Posterior vena cava (tissue), 2 donors: Measurements from ENCODE around the gene FAM20A. TPM values are rescaled to one million over a fixed set of nuclear protein-coding genes. Genes with fewer than 3 reads are reported as not detected.

Source experiments
- DNase-seq: peaks from one replicate; pipeline ENCODE4 v3.0.0-alpha.2; 2020; ENCODE audit warnings: low spot score
- intact Hi-C, 2 donors: fragments of 100-400 bp; cut with DNase I; formaldehyde crosslinking; loops; one replicate each; pipeline versions ENCODE4 v1.14.1 to v1.14.2; 2022 to 2023
- long read RNA-seq, 2 donors: library from polyadenylated mRNA; unstranded; transcript quantifications; one replicate each; pipeline ENCODE4 v2.0.0, GENCODE V29; 2020 to 2021
- total RNA-seq, 2 donors: library from RNA; stranded (reverse); fragmentation: NEBNext Ultra II Directional; extraction: Animal tissue kit (Norgen Biotek cat#: 25700); gene quantifications; one replicate each; pipeline ENCODE4 v1.2.1, GENCODE V29; 2021
- donor health status: DM: yes; HTN: yes; CAD: no.
- donor health status: DM: yes; HTN: yes; CAD: no.

The FAM20A gene
- total RNA-seq = 10 to 100 TPM; 17.6 to 29.9 TPM
- long read RNA-seq, donor 1, transcript FAM20A-205 (11 exons, 2,955 nt) = major isoform, 12 of 25 reads
- long read RNA-seq, donor 1, partial matches to known transcripts = 2 of 25 reads
- long read RNA-seq, donor 1, other reads (novel, unspliced or antisense) = 11 of 25 reads
- long read RNA-seq, donor 2, transcript FAM20A-205 (11 exons, 2,955 nt) = major isoform, 7 of 18 reads
- long read RNA-seq, donor 2, partial matches to known transcripts = 6 of 18 reads
- long read RNA-seq, donor 2, other reads (novel, unspliced or antisense) = 5 of 18 reads

DNA sequence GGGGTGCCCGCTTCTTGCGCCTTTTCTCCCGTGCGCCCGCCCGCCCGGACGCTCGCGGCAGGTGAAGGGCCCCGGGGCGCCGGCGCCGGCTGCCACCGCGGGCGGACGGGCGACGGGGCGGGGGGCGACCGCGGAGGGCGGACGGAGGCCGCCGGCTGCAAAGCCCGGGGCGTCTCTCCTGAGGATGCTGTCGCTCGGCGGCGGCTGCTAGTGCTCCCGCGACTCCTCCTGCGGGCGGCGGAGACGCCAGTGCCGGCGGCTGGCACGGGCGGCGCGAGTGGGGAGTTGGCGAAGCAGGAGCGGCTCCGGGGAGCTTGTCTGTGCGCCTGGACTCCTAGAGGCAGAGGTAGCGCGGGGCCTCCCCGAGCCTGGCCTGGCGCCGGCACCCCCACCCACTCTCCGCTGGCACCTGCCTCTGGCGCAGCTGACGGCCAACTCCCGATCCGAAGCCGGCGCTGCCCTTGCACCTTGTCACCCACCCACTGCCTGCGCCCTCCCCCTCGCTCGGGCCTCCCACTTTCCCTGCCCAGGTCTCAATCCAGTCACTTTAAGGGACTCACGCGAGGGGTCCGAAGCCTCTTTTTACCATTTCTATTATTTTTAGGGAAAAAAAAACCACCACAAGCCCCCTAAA, at the start of gene FAM20A:
Gene FAM20A (minus strand): TSS at position 437 of the 634 bp plus-strand sequence. CDS start 701 bp downstream, outside the sequence.
- DNase-seq = peak; percentile 88

DNA sequence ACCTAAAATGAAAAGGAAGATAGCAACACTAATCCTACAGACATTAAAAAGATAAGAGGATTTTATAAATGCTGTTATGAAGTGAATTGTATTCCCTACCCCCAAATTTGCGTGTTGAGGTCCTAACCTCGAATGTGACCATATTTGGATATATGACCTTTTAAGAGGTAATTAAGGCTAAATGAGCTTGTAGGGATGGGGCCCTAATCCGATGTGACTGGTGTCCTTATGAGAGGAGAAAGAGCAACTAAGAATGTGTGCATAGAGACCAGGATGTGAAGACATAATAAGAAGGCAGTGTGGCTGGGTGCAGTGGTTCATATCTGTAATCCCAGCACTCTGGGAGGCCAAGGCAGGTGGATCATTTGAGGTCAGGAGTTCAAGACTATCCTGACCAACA, 48.2 kb upstream of the FAM20A start:
- intact Hi-C loops = no loop called here
- DNase-seq = no peak

More for the DNA sequence above, at the start of gene FAM20A:
- intact Hi-C loops = no loop called here

DNA sequence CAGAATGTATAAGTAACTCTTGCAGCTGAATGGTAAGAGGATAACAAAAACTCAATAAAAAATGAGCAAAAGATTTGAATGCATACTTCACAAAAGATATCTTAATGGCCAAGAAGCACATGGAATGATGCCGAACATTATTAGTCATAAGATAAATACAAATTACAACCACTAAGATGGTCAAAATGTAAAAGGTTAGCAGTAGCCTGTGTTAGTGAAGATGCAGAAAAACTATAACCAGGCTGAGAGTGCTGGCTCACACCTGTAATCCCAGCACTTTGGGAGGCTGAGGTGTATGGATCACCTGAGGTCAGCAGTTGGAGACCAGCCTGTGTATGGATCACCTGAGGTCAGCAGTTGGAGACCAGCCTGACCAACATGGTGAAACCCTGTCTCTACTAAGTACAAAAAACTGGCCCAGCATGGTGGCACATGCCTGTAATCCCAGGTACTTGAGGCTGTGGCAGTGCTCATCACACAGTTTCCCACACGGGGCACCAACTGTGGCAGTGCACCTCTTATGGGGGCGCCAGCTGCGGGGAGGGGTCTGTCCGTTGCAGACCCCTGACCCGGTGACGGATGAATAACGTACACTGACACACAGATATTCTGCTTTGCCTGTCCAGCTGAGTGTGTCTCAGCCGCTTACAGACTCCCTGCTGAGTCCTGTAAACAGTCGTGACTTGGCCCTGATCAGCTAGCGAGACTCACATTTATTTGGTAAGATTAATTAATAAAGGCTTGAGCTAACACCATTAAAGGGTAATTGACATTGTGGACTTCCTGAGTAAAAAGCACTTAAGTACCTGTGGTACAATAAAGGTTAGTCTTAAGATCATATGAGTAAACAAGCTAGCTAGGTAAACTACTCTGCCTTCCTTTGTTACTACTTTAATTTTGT, 45.7 kb upstream of the FAM20A start:
- no peak for DNase-seq
- intact Hi-C loops = no loop called here

DNA sequence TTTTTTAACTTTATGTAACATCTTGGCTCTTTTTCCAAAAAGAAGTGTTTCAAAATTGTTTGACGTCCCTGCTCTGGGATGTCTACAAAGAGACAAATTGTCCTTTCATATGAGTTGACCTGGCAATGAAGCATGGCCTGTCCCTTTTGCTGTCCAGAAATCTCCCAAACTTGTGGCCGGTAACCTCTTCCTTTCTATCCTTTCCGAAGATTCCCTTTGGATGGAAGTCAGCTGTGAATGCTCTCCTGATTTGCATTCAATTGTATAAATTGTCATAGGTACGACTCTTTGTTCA, 40.9 kb upstream of the FAM20A start:
- no peak for DNase-seq
- intact Hi-C loops = no loop called here

DNA sequence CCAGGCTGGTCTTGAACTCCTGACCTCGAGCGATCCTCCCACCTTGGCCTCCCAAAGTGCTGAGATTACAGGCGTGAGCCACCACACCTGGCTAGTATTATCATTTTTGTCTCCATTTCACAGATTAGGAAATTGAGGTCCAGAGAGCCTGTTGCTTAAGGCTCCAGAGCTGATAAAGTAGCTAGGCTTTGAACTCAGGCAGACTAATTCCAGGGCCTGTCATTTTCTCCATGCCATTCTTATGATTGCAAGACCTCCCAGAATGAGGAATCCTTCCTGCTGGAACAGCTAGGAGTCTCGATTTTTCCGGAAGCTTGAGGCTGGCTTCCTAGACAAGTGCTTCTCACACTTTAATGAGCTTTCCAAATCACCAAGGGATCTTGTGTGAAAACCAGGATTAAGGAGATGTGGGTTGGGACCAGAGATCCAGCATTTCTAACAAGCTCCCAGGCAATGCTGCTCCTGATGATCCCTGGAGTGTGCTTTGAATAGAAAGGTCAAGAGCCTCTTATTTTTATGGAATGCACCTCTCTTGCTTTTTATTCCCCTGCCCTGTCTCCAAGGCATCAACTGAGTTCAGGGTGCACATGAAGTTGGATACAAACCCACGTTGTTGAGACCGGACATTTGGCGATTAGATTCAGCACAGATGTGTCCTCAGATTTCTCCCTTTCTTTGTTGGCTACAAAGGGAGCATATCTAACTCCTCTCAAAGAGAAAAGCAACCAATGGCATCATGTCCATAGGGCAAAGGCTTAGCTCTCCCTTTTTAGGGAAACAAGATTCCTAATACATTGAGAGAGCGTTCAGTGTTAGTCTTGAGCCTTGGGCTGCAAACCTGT, 40.3 kb upstream of the FAM20A start:
- intact Hi-C loops = no loop called here
- DNase-seq = no peak

DNA sequence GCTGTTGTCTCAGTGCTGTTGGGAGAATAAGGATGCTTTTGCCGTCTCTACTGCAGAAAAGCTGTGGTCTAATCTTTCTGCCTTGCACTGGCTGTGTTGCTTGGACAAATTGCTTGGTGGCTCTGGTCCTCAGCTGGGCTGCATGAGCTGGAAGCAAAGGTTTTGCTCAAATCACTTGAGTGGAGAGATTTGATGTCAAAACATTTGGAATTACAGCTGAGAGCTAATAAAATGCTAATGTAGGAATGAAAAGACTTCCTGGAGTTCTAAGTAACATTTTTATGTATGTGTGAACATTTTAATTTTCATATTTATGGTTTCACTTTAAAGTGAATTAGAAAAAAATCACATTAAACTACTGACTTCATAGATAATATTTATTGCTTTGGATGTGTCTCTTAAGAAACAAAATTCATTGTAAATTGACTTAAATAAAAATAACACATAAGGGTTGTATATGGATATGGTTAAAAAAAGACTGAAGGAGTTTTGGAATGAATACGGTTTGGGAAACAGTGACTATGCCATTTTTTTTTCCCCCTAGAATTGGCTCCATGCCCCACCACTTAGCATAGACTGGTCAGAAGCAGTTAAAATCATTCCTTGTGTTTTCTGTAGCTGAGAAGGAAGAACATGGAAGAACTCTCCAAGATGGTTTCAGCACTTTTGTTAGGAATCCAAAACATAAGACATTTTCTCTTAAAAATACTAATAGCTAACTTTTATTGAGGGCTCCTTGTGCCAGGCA, 39.2 kb upstream of the FAM20A start:
- intact Hi-C loops = no loop called here
- DNase-seq = no peak

DNA sequence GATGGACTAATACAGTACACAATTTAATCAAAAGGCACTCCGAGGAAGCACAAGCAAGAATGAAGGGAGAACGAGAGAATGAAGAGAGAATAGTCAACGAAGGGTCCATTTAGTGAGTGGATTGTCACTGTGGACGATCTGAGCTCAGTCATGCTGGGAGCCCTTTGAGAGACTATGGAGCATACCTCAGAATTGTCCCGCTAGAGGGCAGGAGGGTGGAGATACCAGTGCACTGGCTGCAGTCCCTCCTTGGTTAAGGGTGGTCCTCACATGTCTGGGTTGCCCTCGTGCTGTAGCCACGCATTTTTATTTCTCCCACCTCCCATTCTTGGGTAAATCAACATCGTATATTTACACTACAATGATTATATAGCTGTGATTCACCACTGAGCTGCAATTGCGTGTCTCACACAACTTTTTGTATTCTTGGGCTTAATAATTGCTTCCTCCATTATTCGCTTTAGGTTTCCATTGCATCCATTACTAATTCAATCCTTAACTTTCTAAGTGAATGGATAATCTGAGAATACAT, 33.2 kb upstream of the FAM20A start:
- DNase-seq = no peak
- intact Hi-C loops = no loop called here

DNA sequence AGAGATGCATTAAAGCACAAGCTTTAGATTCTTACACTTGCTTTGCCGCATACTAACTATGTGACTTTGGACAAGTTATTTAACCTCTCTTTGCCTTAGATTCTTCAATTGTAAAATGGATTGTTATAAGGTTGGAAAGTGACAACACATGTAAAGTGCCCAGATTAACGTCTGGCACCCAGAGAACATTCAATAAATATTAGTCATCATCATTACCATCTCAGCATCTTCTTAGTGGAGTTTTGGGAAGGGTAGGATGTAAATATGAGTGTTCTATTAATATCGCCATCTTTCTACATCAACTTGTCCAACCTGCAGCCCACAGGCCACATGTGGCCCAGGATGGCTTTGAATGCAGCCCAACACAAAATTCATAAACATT, 27.4 kb upstream of the FAM20A start:
- no peak for DNase-seq
- intact Hi-C loops = loop anchor here in 1 of 2 donors (5.0 kb wide), 1 partner anchor 1376 kb away; no protein-coding TSS in a partner anchor

DNA sequence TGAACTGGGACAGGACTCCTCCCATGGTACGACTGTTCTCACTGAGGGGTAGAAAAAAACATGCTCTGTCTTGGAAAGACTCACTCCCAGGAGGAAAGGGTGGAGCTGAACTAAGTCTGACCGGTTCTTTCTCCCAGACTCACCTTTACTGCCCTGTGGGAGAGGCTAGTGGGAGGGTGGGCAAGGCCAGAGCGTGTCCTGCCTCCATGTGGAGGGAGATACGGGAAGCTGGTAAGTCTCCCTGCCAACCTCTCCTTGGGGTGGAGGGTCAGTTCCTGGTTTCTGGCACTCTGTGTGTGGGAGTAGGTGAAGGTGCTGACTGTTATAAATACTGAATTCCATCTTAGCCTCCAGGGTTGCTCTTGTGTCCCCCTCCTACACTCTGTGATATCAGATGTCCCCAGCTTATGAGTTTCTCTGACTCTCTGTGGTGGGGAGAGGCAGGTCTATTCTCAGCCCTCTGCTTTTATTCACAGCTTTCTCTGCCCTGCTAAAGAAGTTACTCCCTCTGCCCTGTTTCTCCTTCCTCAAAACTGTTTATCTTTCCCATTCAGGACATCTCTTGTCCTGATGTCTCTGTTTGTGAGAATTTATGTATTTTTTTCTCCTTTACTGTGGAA, 26.9 kb upstream of the FAM20A start:
- intact Hi-C loops = loop anchor here in 1 of 2 donors (5.0 kb wide), 1 partner anchor 1376 kb away; no protein-coding TSS in a partner anchor
- DNase-seq = no peak

DNA sequence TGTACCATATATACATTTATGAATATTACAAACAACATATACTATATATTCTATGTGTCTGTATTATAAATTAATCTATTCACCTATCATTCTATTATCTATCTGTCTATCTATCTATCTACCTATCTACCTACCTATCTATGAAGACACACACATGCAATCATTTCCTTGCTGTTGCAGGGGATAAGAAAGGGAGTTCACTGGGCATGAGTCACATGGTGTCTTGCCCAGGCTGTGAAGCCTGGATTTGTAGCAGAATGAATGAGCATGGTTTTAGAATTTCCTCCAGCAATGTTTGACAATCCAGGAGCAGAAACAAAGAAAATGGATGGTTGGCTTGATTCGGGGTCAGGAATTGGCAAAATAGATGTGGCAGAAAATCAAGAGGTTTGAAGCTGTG, 23.2 kb upstream of the FAM20A start:
- intact Hi-C loops = no loop called here
- DNase-seq = no peak

DNA sequence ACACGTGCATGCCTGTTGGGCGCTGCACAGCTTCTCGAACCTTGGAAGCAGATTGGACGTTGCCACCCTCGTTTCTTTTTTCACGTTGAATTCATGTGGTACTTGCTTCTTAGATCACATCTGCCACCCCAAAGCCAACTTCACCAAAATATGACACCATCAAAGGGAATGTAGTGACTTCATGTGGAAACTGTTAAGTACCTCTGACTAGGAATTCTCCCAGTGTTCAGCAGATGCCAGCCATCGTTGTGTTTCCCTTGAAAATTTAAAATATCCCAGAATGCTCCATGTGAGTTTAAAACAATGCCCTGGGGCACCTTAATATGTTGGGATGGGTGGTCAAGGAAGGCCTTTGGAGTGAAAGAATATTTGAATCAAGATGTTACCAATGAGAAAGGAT, 22.6 kb upstream of the FAM20A start:
- intact Hi-C loops = no loop called here
- no peak for DNase-seq

DNA sequence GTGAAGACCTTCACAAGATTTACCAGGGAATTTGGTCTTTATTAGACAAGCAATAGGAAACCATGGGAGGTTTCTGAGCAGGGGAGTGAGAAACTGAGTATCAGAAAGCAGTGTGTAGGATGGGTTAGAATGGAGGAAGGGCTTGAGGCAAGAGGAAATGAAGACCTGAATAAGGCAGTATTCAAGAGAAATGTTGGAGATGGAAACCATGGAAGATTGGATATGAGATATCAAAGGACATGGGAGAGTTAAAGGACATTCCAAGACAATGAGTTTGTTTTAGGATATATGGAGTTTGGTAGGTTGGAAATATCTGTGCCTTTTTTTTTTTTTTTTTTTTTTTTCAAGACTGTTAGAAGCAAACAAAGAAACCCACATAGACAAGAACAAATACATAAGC, 21.3 kb upstream of the FAM20A start:
- intact Hi-C loops = no loop called here
- DNase-seq = no peak

DNA sequence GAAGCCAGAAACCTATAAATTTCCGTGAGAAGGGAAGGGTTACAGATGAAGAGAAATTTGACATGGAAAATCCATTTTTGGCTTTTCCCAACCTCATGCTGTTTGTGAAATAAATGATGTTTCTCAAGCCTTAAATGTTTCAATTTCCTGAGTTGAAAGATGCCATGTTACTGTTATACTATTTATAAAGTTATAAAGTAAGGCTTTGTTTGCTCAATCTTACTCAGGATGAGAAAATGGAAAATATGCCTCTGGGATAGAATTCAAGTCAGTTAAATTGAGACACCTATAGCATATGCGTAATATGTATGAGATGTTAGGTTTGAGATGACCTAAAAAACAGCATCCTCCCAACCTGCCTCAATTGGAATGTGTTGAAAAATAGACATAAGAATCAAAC, 19.9 kb upstream of the FAM20A start:
- no peak for DNase-seq
- intact Hi-C loops = no loop called here

DNA sequence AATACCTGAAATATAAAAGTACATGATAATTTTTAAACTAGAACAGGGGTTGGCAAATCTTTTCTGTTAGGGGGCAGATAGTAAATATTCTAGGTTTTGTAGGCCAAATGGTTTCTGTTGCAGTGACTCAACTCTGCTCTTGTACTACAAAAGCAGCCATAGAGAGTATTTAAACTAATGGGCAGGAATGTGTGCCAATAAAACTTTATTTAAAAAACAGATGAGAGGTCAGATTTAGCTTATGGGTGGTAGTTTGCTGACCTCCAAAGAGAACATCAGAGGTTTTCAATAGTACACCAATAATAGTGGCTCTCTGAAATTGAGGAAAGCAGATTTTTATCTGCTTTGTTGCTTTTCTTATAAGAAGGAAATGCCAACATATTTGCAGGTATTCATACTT, 15.2 kb upstream of the FAM20A start:
- no peak for DNase-seq
- intact Hi-C loops = no loop called here

DNA sequence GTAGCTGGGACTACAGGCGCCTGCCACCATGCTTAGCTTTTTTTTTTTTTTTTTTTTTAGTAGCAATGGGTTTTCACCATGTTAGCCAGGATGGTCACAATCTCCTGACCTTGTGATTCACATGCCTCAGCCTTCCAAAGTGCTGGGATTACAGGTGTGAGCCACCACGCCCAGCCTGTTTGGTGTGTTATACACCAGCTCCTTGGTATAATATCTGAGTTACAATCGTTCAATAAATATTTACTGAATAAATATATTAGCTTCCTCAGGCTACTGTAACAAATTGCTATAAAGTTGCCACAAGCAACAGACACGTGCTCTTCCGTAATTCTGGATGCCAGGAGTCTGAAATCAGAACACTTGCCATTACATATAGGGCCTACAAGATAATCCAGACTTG, 13.6 kb upstream of the FAM20A start:
- intact Hi-C loops = no loop called here
- no peak for DNase-seq

DNA sequence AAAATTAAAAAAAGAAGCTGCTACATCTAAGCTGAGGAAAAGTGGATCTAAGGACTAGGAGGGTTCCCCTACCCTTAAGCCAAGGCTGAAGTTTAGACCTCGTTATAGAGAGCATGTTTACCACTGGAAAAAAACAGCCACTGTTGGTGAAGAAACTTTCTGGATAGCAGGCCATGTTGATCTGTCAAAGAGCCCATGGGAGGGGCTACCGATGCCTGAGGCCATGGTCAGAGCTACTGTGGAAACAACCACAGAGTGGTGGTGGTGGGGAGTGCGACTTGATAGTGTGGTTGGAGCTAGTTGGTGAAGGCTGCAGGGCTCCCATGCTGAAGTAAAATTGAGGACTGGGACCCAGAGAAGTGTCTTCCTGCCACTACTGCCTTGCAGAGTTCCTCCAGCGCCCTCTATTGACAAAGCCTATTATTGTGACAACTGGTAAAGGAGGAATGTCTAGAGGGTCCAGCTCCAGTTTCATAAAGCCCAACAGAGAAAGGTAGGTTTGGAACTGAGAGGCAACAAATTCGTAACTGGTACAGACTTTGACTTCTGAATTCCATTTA, 12.7 kb upstream of the FAM20A start:
- intact Hi-C loops = no loop called here
- no peak for DNase-seq

DNA sequence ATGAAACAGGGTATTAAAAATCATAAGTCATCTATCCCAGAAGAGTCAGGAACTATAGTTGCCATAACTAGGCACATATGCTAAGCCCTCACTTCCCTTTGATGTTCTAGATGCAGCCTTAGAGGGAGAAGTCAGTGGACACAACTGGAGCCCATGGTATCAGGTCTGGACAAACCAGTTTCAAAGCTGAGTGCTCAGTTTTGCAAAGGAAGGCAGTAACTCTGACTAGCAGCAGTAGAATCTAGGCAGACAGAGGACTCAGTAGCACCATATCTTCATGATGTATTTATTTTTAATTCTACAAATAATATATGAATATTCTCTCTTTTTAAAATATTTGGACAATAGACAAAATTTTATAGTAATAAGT, 11.7 kb upstream of the FAM20A start:
- DNase-seq = no peak
- intact Hi-C loops = no loop called here
